Fibroblast of lung (primary cell): ENCODE data around the gene CABP7.

Experiments used
- EZH2 ChIP-seq: IDR thresholded peaks from 2 replicates; pipeline ENCODE4 v1.5.1; 2012; ENCODE audit warnings: low read length, control low read depth, mild to moderate bottlenecking; ENCODE audit errors: missing control alignments
- TF ChIP-seq, protein P1 (sequence below), 2 donors: IDR thresholded peaks in 1 of 2; conservative IDR thresholded peaks in 1 of 2; 1 replicate in 1 of 2; 2 replicates in 1 of 2; pipeline ENCODE4 v1.5.1; 2011 to 2012; ENCODE audit warnings: low read length in 2 of 2, control low read depth in 1 of 2, inconsistent platforms in 1 of 2, low read depth in 1 of 2, mild to moderate bottlenecking in 1 of 2

DNA sequence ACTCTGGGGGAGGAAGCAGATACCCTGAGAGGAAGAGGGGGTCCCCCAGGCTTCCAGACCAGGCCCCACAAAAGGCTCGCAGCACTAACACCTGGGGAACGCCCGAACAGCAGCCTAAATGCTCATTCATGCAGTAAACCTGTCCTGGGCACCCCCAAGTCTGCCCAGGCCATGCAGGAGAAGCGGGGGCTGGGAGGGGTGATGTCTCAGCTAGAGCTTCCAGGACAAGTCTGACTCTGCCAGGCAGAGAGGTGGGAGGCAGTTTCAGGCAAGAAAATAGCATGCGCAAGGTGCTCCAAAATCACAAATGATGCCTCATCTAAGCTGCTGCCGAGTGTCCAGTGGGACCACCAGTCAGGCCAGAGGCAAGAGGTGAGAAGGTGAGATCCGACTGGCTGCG, 14.6 kb downstream of the CABP7 start:
- TF ChIP-seq, protein P1, sequence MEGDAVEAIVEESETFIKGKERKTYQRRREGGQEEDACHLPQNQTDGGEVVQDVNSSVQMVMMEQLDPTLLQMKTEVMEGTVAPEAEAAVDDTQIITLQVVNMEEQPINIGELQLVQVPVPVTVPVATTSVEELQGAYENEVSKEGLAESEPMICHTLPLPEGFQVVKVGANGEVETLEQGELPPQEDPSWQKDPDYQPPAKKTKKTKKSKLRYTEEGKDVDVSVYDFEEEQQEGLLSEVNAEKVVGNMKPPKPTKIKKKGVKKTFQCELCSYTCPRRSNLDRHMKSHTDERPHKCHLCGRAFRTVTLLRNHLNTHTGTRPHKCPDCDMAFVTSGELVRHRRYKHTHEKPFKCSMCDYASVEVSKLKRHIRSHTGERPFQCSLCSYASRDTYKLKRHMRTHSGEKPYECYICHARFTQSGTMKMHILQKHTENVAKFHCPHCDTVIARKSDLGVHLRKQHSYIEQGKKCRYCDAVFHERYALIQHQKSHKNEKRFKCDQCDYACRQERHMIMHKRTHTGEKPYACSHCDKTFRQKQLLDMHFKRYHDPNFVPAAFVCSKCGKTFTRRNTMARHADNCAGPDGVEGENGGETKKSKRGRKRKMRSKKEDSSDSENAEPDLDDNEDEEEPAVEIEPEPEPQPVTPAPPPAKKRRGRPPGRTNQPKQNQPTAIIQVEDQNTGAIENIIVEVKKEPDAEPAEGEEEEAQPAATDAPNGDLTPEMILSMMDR (conservative IDR thresholded peaks at IDR 0.05 in 1 of 2, IDR thresholded peaks at IDR 0.05 in 1 of 2; ENCODE audit: low read depth in 1 of 2, low read length in 2 of 2), result no peak
- TF ChIP-seq EZH2, result no peak
